IMR-90 (cell line): Measurements from ENCODE around the gene CDC42BPA. TPM values are rescaled to one million over a fixed set of nuclear protein-coding genes. Genes with fewer than 3 reads are reported as not detected.

Experiments used
- ATAC-seq: fragments of 200-7000 bp; cut with Tn5 transposase; 2 replicates; pipeline ENCODE4 v1.9.1; 2020; ENCODE audit warnings: low read depth, mild to moderate bottlenecking, moderate library complexity
- BruUV-seq: library from RNA; stranded (reverse); fragments of 400-500 nt; replicated peaks from 2 replicates; lab custom pipeline; 2021; lab: Mats Ljungman, UMichigan
- CTCF ChIA-PET: fragments of 300-600 bp; formaldehyde crosslinking; extraction: SDS; loops from one replicate; lab custom pipeline; 2021; ENCODE audit warnings: antibody characterized with exemption; lab: Yijun Ruan, JAX
- POLR2A ChIA-PET: fragments of 300-600 bp; sonication (Branson Sonifier 250); formaldehyde crosslinking; loops from one replicate; lab custom pipeline; 2022; ENCODE audit warnings: antibody characterized with exemption; ENCODE audit not compliant: unreplicated experiment; lab: Charles Lee
- DNase-seq: peaks from one replicate; pipeline ENCODE4 v3.0.0; 2013
- H2AFZ ChIP-seq: replicated peaks from 2 replicates; pipeline ENCODE3; 2013; ENCODE audit warnings: low read length, mild to moderate bottlenecking; ENCODE audit not compliant: poor library complexity
- H2AK5ac ChIP-seq: 2 replicates; pipeline ENCODE4 v1.6.1; 2013; ENCODE audit warnings: low read depth, low read length, inconsistent platforms
- H2AK9ac ChIP-seq: replicated peaks from 2 replicates; pipeline ENCODE3; 2013; ENCODE audit warnings: mild to moderate bottlenecking, low read depth, low read length, moderate library complexity; ENCODE audit not compliant: poor library complexity
- H2BK120ac ChIP-seq: 2 replicates; pipeline ENCODE4 v1.6.1; 2013; ENCODE audit warnings: low read depth, low read length, inconsistent platforms
- H2BK15ac ChIP-seq: 3 replicates; pipeline ENCODE4 v1.6.1; 2013; ENCODE audit warnings: low read depth, low read length, inconsistent platforms
- H2BK20ac ChIP-seq: 2 replicates; pipeline ENCODE4 v1.6.1; 2013; ENCODE audit warnings: low read depth, mild to moderate bottlenecking, inconsistent platforms, low read length, moderate library complexity
- H2BK5ac ChIP-seq: 2 replicates; pipeline ENCODE4 v1.6.1; 2013; ENCODE audit warnings: mild to moderate bottlenecking, low read depth, low read length, inconsistent platforms; ENCODE audit not compliant: poor library complexity, severe bottlenecking
- H3K14ac ChIP-seq: replicated peaks from 2 replicates; pipeline ENCODE4 v1.6.1; 2013; ENCODE audit warnings: low read depth, low read length, inconsistent platforms
- H3K18ac ChIP-seq: 2 replicates; pipeline ENCODE4 v1.6.1; 2013; ENCODE audit warnings: low read depth, low read length, control low read depth
- H3K23ac ChIP-seq: 2 replicates; pipeline ENCODE4 v1.6.1; 2013; ENCODE audit warnings: low read depth, low read length, inconsistent platforms
- H3K27ac ChIP-seq: 2 replicates; pipeline ENCODE4 v1.5.1; 2013; ENCODE audit warnings: mild to moderate bottlenecking, control low read depth, low read length; ENCODE audit not compliant: insufficient read depth
- H3K27me3 ChIP-seq: 2 replicates; pipeline ENCODE4 v1.6.1; 2013; ENCODE audit warnings: low read length; ENCODE audit not compliant: control insufficient read depth, insufficient read depth
- H3K36me3 ChIP-seq: 2 replicates; pipeline ENCODE4 v1.6.1; 2013; ENCODE audit warnings: low read length, mixed read lengths; ENCODE audit not compliant: control insufficient read depth, insufficient read depth
- H3K4ac ChIP-seq: 2 replicates; pipeline ENCODE4 v1.6.1; 2013; ENCODE audit warnings: low read depth, low read length, inconsistent platforms
- H3K4me1 ChIP-seq: 2 replicates; pipeline ENCODE4 v1.6.1; 2013; ENCODE audit warnings: low read length, mixed read lengths; ENCODE audit not compliant: control insufficient read depth, insufficient read depth
- H3K4me2 ChIP-seq: 2 replicates; pipeline ENCODE4 v1.6.1; 2013; ENCODE audit warnings: low read depth, mild to moderate bottlenecking, control low read depth, low read length, moderate library complexity
- H3K4me3 ChIP-seq: 2 replicates; pipeline ENCODE4 v1.5.1; 2013; ENCODE audit warnings: low read depth, mild to moderate bottlenecking, control low read depth, low read length, moderate library complexity; ENCODE audit not compliant: insufficient read depth
- H3K56ac ChIP-seq: 2 replicates; pipeline ENCODE4 v1.6.1; 2013; ENCODE audit warnings: low read length, inconsistent platforms; ENCODE audit not compliant: insufficient read depth; ENCODE audit errors: extremely low read depth
- H3K79me1 ChIP-seq, 2 experiments: 2 replicates each; pipeline ENCODE4 v1.6.1; 2013; ENCODE audit warnings: low read length in 2 of 2, inconsistent platforms in 1 of 2, low read depth in 1 of 2
- H3K9ac ChIP-seq: 2 replicates; pipeline ENCODE4 v1.6.1; 2013; ENCODE audit warnings: low read depth, low read length, control low read depth
- H3K9me1 ChIP-seq: 2 replicates; pipeline ENCODE4 v1.6.1; 2013; ENCODE audit warnings: low read length, inconsistent platforms; ENCODE audit not compliant: insufficient read depth
- H3K9me3 ChIP-seq: 2 replicates; pipeline ENCODE4 v1.6.1; 2013; ENCODE audit warnings: low read length; ENCODE audit not compliant: control insufficient read depth, insufficient read depth
- H4K20me1 ChIP-seq: 2 replicates; pipeline ENCODE4 v1.6.1; 2013; ENCODE audit warnings: low read length, inconsistent platforms; ENCODE audit not compliant: insufficient read depth
- H4K5ac ChIP-seq: 2 replicates; pipeline ENCODE4 v1.6.1; 2013; ENCODE audit warnings: mild to moderate bottlenecking, low read depth, low read length, control low read depth
- H4K8ac ChIP-seq, 2 experiments: 2 replicates each; pipeline ENCODE4 v1.6.1; 2013; ENCODE audit warnings: low read depth in 2 of 2, low read length in 2 of 2, control low read depth in 1 of 2, inconsistent platforms in 1 of 2
- H4K91ac ChIP-seq: 2 replicates; pipeline ENCODE4 v1.6.1; 2013; ENCODE audit warnings: low read depth, low read length, inconsistent platforms; ENCODE audit not compliant: insufficient read depth
- BHLHE40 ChIP-seq: fragments of 150-350 bp; IDR thresholded peaks from 2 replicates; pipeline ENCODE4 v1.6.1; 2016; ENCODE audit warnings: mild to moderate bottlenecking, low read depth, low read length
- CEBPB ChIP-seq: IDR thresholded peaks from 2 replicates; pipeline ENCODE4 v1.6.1; 2012; ENCODE audit warnings: low read depth, low read length, improper control_type of control experiment
- CHD1 ChIP-seq: IDR thresholded peaks from 2 replicates; pipeline ENCODE4 v1.6.1; 2012; ENCODE audit warnings: low read depth, low read length, improper control_type of control experiment
- FOS ChIP-seq: fragments of 150-350 bp; IDR thresholded peaks from 2 replicates; pipeline ENCODE4 v1.6.1; 2016; ENCODE audit warnings: low read depth, low read length
- MAFK ChIP-seq: IDR thresholded peaks from 2 replicates; pipeline ENCODE4 v1.6.1; 2012; ENCODE audit warnings: low read depth, low read length, improper control_type of control experiment
- MAZ ChIP-seq: IDR thresholded peaks from 2 replicates; pipeline ENCODE4 v1.6.1; 2012; ENCODE audit warnings: low read depth, mild to moderate bottlenecking, low read length, improper control_type of control experiment, moderate library complexity, borderline replicate concordance
- MXI1 ChIP-seq: IDR thresholded peaks from 2 replicates; pipeline ENCODE4 v1.6.1; 2012; ENCODE audit warnings: low read depth, mild to moderate bottlenecking, low read length, moderate library complexity, borderline replicate concordance
- NFE2L2 ChIP-seq: fragments of 150-350 bp; IDR thresholded peaks from 2 replicates; pipeline ENCODE4 v1.6.1; 2016; ENCODE audit warnings: low read depth, mild to moderate bottlenecking, low read length
- POLR2A ChIP-seq: IDR thresholded peaks from 2 replicates; pipeline ENCODE4 v1.6.1; 2012; ENCODE audit warnings: mild to moderate bottlenecking, low read depth, low read length
- RAD21 ChIP-seq: IDR thresholded peaks from 2 replicates; pipeline ENCODE4 v1.6.1; 2012; ENCODE audit warnings: low read length, improper control_type of control experiment
- RCOR1 ChIP-seq: IDR thresholded peaks from 2 replicates; pipeline ENCODE4 v1.6.1; 2012; ENCODE audit warnings: mild to moderate bottlenecking, low read length, improper control_type of control experiment; ENCODE audit not compliant: insufficient replicate concordance
- RFX5 ChIP-seq: IDR thresholded peaks from 2 replicates; pipeline ENCODE4 v1.8.0; 2012; ENCODE audit warnings: low read depth, mild to moderate bottlenecking, low read length, moderate library complexity
- SMC3 ChIP-seq: fragments of 150-350 bp; IDR thresholded peaks from 2 replicates; pipeline ENCODE4 v1.6.1; 2016; ENCODE audit warnings: low read depth, mild to moderate bottlenecking, antibody characterized with exemption, low read length, moderate library complexity
- WGBS, 2 experiments: methylation state at CpG; one replicate each; pipeline versions ENCODE4 v1.1.5 to v1.1.7; 2013; ENCODE audit warnings: missing lambda C conversion rate in 2 of 2; ENCODE audit not compliant: insufficient read length in 1 of 2; ENCODE audit errors: extremely low coverage in 2 of 2; 5-methylcytosine and 5-hydroxymethylcytosine counted together
- dilution Hi-C: fragments of 300-500 bp; cut with HindIII; formaldehyde crosslinking; loops from one replicate; pipeline ENCODE4 v1.14.3; 2018; ENCODE audit warnings: low sequenced_read_pairs; ENCODE audit not compliant: unreplicated experiment
- in situ Hi-C: fragments of 300-500 bp; cut with MboI; formaldehyde crosslinking; loops from 3 replicates; pipeline ENCODE4 v1.14.3; 2019; ENCODE audit warnings: low sequenced_read_pairs, inconsistent platforms, mixed read lengths
- intact Hi-C: fragments of 100-400 bp; cut with micrococcal nuclease; formaldehyde crosslinking; loops from 2 replicates; pipeline ENCODE4 v1.10.0; 2022
- polyA plus RNA-seq, 3 experiments: library from polyadenylated mRNA; depleted of rRNA; stranded (reverse); fragments of >200 nt; gene quantifications; 2 replicates each; pipeline ENCODE4 v1.2.3, GENCODE V29; 2012; ENCODE audit warnings: low replicate concordance in 1 of 3
- total RNA-seq: library from RNA; depleted of rRNA; stranded (reverse); fragments of >200 nt; gene quantifications from 2 replicates; pipeline ENCODE4 v1.2.3, GENCODE V29; 2012
- TF ChIP-seq, protein P1 (sequence below): conservative IDR thresholded peaks from 2 replicates; pipeline ENCODE4 v1.5.1; 2012; ENCODE audit warnings: mild to moderate bottlenecking, low read depth, low read length, improper control_type of control experiment
- TF ChIP-seq, protein P2 (sequence below): fragments of 150-350 bp; IDR thresholded peaks from 2 replicates; pipeline ENCODE4 v1.6.1; 2017; ENCODE audit warnings: mild to moderate bottlenecking, antibody characterized with exemption, low read length, low read depth
- TF ChIP-seq, protein P3 (sequence below): fragments of 150-350 bp; IDR thresholded peaks from 2 replicates; pipeline ENCODE4 v1.6.1; 2016; ENCODE audit warnings: low read depth, mild to moderate bottlenecking, low read length, moderate library complexity, borderline replicate concordance

CDC42BPA gene
- total and polyA plus RNA-seq, 2 of the 4 experiments (the other 2 are of a cell fraction): 9.4 to 27.8 TPM

DNA sequence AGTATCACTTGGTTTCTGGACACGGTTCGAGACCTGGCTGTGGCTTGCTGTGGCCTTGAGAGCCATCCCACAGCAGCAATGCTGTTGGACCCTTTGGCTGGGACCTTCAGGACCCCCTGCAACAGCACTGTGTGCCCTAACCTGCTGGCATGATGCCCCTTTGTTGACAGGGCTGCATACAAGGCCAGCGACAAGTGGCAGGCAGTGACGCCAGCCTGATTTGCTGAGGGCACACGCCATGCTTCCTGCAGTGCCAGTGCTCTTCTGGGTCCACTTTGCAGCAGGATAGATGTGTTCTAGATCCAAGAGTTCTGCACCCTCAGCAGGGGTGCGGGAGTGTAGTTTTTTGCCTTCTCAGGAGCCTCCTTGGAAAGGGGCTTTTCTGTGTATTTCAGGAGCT, 345.4 kb downstream of the CDC42BPA start:
- ChIA-PET POLR2A (no interaction called here), CTCF (no interaction called here)
- H2BK20ac ChIP-seq: no peak overlapping the region
- H3K36me3 ChIP-seq: no peaks in the 10 kb centered on the region
- H2AK5ac ChIP-seq: no peak overlapping the region
- H3K18ac ChIP-seq: no peak overlapping the region
- no peak overlapping the region; the same call in 1 of the 2 replicates for H4K5ac ChIP-seq
- no peak overlapping the region for H3K56ac ChIP-seq
- 85% methylated on average over 6 of the region's 6 CpGs; no CpG with 5 or more reads in 1 of the 2 experiments for WGBS, 2 experiments
- no peak overlapping the region for H4K8ac ChIP-seq
- no peak overlapping the region for H2BK5ac ChIP-seq
- no peak overlapping the region for H2AFZ ChIP-seq
- no peak for ATAC-seq
- H2AK9ac ChIP-seq: peak overlapping the region; percentile 42
- dilution Hi-C loops: no loop called here
- H3K14ac ChIP-seq: no peak overlapping the region
- no TSS peak for BruUV-seq
- H3K4me2 ChIP-seq: no peak overlapping the region
- H3K27ac ChIP-seq: no peak overlapping the region
- in situ Hi-C loops: no loop called here
- no peak overlapping the region for H4K91ac ChIP-seq
- no peaks in the 10 kb centered on the region for H3K9me1 ChIP-seq
- intact Hi-C loops: no loop called here
- H3K9ac ChIP-seq: no peak overlapping the region
- H2BK15ac ChIP-seq: no peak overlapping the region
- no peak for TF ChIP-seq BHLHE40
- TF ChIP-seq, protein P1, sequence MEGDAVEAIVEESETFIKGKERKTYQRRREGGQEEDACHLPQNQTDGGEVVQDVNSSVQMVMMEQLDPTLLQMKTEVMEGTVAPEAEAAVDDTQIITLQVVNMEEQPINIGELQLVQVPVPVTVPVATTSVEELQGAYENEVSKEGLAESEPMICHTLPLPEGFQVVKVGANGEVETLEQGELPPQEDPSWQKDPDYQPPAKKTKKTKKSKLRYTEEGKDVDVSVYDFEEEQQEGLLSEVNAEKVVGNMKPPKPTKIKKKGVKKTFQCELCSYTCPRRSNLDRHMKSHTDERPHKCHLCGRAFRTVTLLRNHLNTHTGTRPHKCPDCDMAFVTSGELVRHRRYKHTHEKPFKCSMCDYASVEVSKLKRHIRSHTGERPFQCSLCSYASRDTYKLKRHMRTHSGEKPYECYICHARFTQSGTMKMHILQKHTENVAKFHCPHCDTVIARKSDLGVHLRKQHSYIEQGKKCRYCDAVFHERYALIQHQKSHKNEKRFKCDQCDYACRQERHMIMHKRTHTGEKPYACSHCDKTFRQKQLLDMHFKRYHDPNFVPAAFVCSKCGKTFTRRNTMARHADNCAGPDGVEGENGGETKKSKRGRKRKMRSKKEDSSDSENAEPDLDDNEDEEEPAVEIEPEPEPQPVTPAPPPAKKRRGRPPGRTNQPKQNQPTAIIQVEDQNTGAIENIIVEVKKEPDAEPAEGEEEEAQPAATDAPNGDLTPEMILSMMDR: no peak
- TF ChIP-seq RFX5: no peak
- TF ChIP-seq CHD1: no peak
- TF ChIP-seq, protein P2, sequence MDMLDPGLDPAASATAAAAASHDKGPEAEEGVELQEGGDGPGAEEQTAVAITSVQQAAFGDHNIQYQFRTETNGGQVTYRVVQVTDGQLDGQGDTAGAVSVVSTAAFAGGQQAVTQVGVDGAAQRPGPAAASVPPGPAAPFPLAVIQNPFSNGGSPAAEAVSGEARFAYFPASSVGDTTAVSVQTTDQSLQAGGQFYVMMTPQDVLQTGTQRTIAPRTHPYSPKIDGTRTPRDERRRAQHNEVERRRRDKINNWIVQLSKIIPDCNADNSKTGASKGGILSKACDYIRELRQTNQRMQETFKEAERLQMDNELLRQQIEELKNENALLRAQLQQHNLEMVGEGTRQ: no peak
- no peak for TF ChIP-seq FOS
- no peak for TF ChIP-seq RAD21
- TF ChIP-seq RCOR1: no peak
- TF ChIP-seq, protein P3, sequence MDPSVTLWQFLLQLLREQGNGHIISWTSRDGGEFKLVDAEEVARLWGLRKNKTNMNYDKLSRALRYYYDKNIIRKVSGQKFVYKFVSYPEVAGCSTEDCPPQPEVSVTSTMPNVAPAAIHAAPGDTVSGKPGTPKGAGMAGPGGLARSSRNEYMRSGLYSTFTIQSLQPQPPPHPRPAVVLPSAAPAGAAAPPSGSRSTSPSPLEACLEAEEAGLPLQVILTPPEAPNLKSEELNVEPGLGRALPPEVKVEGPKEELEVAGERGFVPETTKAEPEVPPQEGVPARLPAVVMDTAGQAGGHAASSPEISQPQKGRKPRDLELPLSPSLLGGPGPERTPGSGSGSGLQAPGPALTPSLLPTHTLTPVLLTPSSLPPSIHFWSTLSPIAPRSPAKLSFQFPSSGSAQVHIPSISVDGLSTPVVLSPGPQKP: no peak
- TF ChIP-seq CEBPB: no peak
- TF ChIP-seq NFE2L2: no peak
- TF ChIP-seq SMC3: no peak
- no peak for TF ChIP-seq MAFK
- no peak for TF ChIP-seq POLR2A
- TF ChIP-seq MAZ: no peak
- TF ChIP-seq MXI1: no peak
- peaks cover 14% of the 10 kb centered on the region; the same call in 1 of the 2 replicates for H3K4me1 ChIP-seq
- H3K9me3 ChIP-seq: peaks cover 5% of the 10 kb centered on the region
- H3K79me1 ChIP-seq: no peaks in the 10 kb centered on the region
- H3K4me3 ChIP-seq: no peak overlapping the region
- no peak for DNase-seq
- H3K4ac ChIP-seq: no peak overlapping the region
- H3K23ac ChIP-seq: no peak overlapping the region
- H4K20me1 ChIP-seq: no peaks in the 10 kb centered on the region
- no peaks in the 10 kb centered on the region for H3K27me3 ChIP-seq
- H2BK120ac ChIP-seq: no peak overlapping the region
